Chondrocyte (in vitro differentiated cells): ENCODE results near the gene FBXO22. TPM values are rescaled to one million over a fixed set of nuclear protein-coding genes. Genes with fewer than 3 reads are reported as not detected.
A peak's percentile ranks its signal among the peaks of the same experiment; 100 is the strongest.

Source experiments
- DNase-seq: peaks from one replicate; pipeline ENCODE4 v3.0.0; 2021; ENCODE audit warnings: mixed read lengths, low spot score
- H3K27ac Mint-ChIP-seq: one replicate; pipeline ENCODE4 v1.8.0; 2021; ENCODE audit warnings: mild to moderate bottlenecking, moderate library complexity, mixed read lengths; ENCODE audit not compliant: unreplicated experiment
- H3K27me3 Mint-ChIP-seq: 2 replicates; pipeline ENCODE4 v1.8.0; 2021; ENCODE audit warnings: low read depth, mixed read lengths
- H3K36me3 Mint-ChIP-seq: 2 replicates; pipeline ENCODE4 v1.8.0; 2021; ENCODE audit warnings: low read depth, mixed read lengths
- H3K4me1 Mint-ChIP-seq: 2 replicates; pipeline ENCODE4 v1.8.0; 2021; ENCODE audit warnings: low read depth, mild to moderate bottlenecking, mixed read lengths
- H3K4me3 Mint-ChIP-seq: one replicate; pipeline ENCODE4 v1.8.0; 2021; ENCODE audit warnings: mild to moderate bottlenecking, moderate library complexity, mixed read lengths; ENCODE audit not compliant: unreplicated experiment
- H3K9me3 Mint-ChIP-seq: 2 replicates; pipeline ENCODE4 v1.8.0; 2021; ENCODE audit warnings: low read depth, mixed read lengths
- CTCF ChIP-seq: fragments of 200-600 bp; sonication (generic); IDR thresholded peaks from 2 replicates; pipeline ENCODE4 v1.5.0; 2021; ENCODE audit warnings: antibody characterized with exemption, mild to moderate bottlenecking, moderate library complexity
- long read RNA-seq: library from polyadenylated mRNA; stranded (forward); transcript quantifications from one replicate; pipeline ENCODE4 v2.0.0, GENCODE V29; 2021
- total RNA-seq: library from RNA; stranded (reverse); gene quantifications from 3 replicates; pipeline ENCODE4 v1.2.1, GENCODE V29; 2021

Gene FBXO22
- 33.6 to 40.1 TPM (median 35.1 TPM) in 3 replicates for total RNA-seq
- long read RNA-seq, full-length matches to known transcripts: 59 of 73 reads
- long read RNA-seq, partial matches to known transcripts: 6 of 73 reads
- long read RNA-seq, other reads (novel, unspliced or antisense): 8 of 73 reads

GRCh38 chr15:75903331-75904239 lies at the start of gene FBXO22:
Gene FBXO22 (plus strand): TSS chr15:75903878. CDS start chr15:75903964, 86 bp downstream.
- Mint-ChIP-seq H3K36me3 (peaks cover 5% of the 10 kb centered on the region), H3K27me3 (no peaks in the 10 kb centered on the region), H3K4me3 (peak within 1 kb of the TSS; percentile 98), H3K9me3 (no peaks in the 10 kb centered on the region), H3K27ac (peak within 1 kb of the TSS; percentile 98), H3K4me1 (peaks cover 39% of the 10 kb centered on the region)
- TF ChIP-seq CTCF: no peak
- DNase-seq: peak; percentile 98

GRCh38 chr15:75857886-75858285 lies 45.8 kb upstream of the FBXO22 start:
- Mint-ChIP-seq H3K27me3 (no peaks in the 10 kb centered on the region), H3K27ac (peak overlapping the region; percentile 28), H3K36me3 (peaks cover 11% of the 10 kb centered on the region), H3K9me3 (no peaks in the 10 kb centered on the region), H3K4me3 (no peak overlapping the region), H3K4me1 (peaks cover 20% of the 10 kb centered on the region)
- DNase-seq: no peak
- TF ChIP-seq CTCF: no peak

GRCh38 chr15:75861750-75862402 lies 41.8 kb upstream of the FBXO22 start:
- Mint-ChIP-seq H3K4me3 (no peak overlapping the region), H3K27ac (peak overlapping the region; percentile 27), H3K27me3 (no peaks in the 10 kb centered on the region), H3K36me3 (peaks cover 12% of the 10 kb centered on the region), H3K9me3 (no peaks in the 10 kb centered on the region), H3K4me1 (peaks cover 34% of the 10 kb centered on the region)
- no peak for DNase-seq
- TF ChIP-seq CTCF: no peak

- Mint-ChIP-seq H3K27me3 (no peaks in the 10 kb centered on the region), H3K27ac (no peak overlapping the region), H3K9me3 (no peaks in the 10 kb centered on the region), H3K36me3 (peaks cover 12% of the 10 kb centered on the region), H3K4me1 (peaks cover 39% of the 10 kb centered on the region), H3K4me3 (no peak overlapping the region)
- DNase-seq: no peak
- TF ChIP-seq CTCF: no peak
Observed at GRCh38 chr15:75862796-75863195, 40.9 kb upstream of the FBXO22 start.
